ENCODE data around the gene CNTNAP5. TPM values are rescaled to one million over a fixed set of nuclear protein-coding genes. Genes with fewer than 3 reads are reported as not detected.
A peak's percentile ranks its signal among the peaks of the same experiment; 100 is the strongest.

CNTNAP5 gene
- total RNA-seq, 4 donors from 2014 or later, result 0.17 TPM; not detected in 3

GRCh38 chr2:124320051-124320688 lies 295.1 kb downstream of the CNTNAP5 start:
- H3K4me3 ChIP-seq, result no peak overlapping the region
- intact Hi-C loops (cut with DNase I), result no loop called here
- TF ChIP-seq POLR2A (IDR thresholded peaks at IDR 0.05; ENCODE audit: low read depth) (no peak), CTCF (IDR thresholded peaks at IDR 0.05) (no peak), EP300 (IDR thresholded peaks at IDR 0.05) (no peak), POLR2AphosphoS5 (IDR thresholded peaks at IDR 0.05) (no peak)
- 91% methylated on average over 5 of the region's 5 CpGs for WGBS
- H3K9me3 ChIP-seq, result no peaks in the 10 kb centered on the region
- DNase-seq (ENCODE audit: extremely low spot score), result peak; percentile 75
- H3K36me3 ChIP-seq, result no peaks in the 10 kb centered on the region
- no peaks in the 10 kb centered on the region for H3K27me3 ChIP-seq
- no peak overlapping the region for H3K27ac ChIP-seq (replicated peaks in 1 of 4)
- H3K4me1 ChIP-seq, result peaks cover 0 to 11% (median 6%) of the 10 kb centered on the region in 4 donors

- WGBS, result 100% methylated on average over 2 of the region's 2 CpGs
Measured at GRCh38 chr2:124323321-124323720, 298.2 kb downstream of the CNTNAP5 start.

GRCh38 chr2:124325667-124326440 lies 300.8 kb downstream of the CNTNAP5 start:
- intact Hi-C loops (cut with DNase I), result no loop called here
- DNase-seq (ENCODE audit: extremely low spot score), result no peak
- H3K9me3 ChIP-seq, result no peaks in the 10 kb centered on the region
- H3K4me1 ChIP-seq, result no peaks in the 10 kb centered on the region
- H3K4me3 ChIP-seq, result no peak overlapping the region
- 67% methylated on average over 3 of the region's 3 CpGs for WGBS
- no peaks in the 10 kb centered on the region for H3K27me3 ChIP-seq
- TF ChIP-seq EP300 (IDR thresholded peaks at IDR 0.05) (no peak), CTCF (IDR thresholded peaks at IDR 0.05) (no peak), POLR2AphosphoS5 (IDR thresholded peaks at IDR 0.05) (no peak), POLR2A (IDR thresholded peaks at IDR 0.05; ENCODE audit: low read depth) (no peak)
- H3K36me3 ChIP-seq, result no peaks in the 10 kb centered on the region
- H3K27ac ChIP-seq (replicated peaks in 1 of 4), result no peak overlapping the region

More at GRCh38 chr2:124323321-124323720, 298.2 kb downstream of the CNTNAP5 start:
- intact Hi-C loops (cut with DNase I), result no loop called here
- H3K36me3 ChIP-seq, result no peaks in the 10 kb centered on the region
- DNase-seq (ENCODE audit: extremely low spot score), result no peak
- no peaks in the 10 kb centered on the region for H3K9me3 ChIP-seq
- H3K27me3 ChIP-seq, result no peaks in the 10 kb centered on the region
- H3K4me3 ChIP-seq, result no peak overlapping the region
- no peaks in the 10 kb centered on the region for H3K4me1 ChIP-seq
- H3K27ac ChIP-seq (replicated peaks in 1 of 4), result no peak overlapping the region
- TF ChIP-seq EP300 (IDR thresholded peaks at IDR 0.05) (no peak), POLR2A (IDR thresholded peaks at IDR 0.05; ENCODE audit: low read depth) (no peak), CTCF (IDR thresholded peaks at IDR 0.05) (no peak), POLR2AphosphoS5 (IDR thresholded peaks at IDR 0.05) (no peak)

GRCh38 chr2:124327303-124327702 lies 302.2 kb downstream of the CNTNAP5 start:
- H3K27ac ChIP-seq (replicated peaks in 1 of 4), result no peak overlapping the region
- H3K4me3 ChIP-seq, result no peak overlapping the region
- intact Hi-C loops (cut with DNase I), result no loop called here
- TF ChIP-seq CTCF (IDR thresholded peaks at IDR 0.05), result no peak
- H3K4me1 ChIP-seq, result no peaks in the 10 kb centered on the region
- H3K36me3 ChIP-seq, result no peaks in the 10 kb centered on the region
- DNase-seq (ENCODE audit: extremely low spot score), result no peak
- H3K27me3 ChIP-seq, result no peaks in the 10 kb centered on the region
- no peaks in the 10 kb centered on the region for H3K9me3 ChIP-seq

All from esophagus muscularis mucosa (tissue), 4 donors.